Measurements from ENCODE around the gene TSKS.

DNA sequence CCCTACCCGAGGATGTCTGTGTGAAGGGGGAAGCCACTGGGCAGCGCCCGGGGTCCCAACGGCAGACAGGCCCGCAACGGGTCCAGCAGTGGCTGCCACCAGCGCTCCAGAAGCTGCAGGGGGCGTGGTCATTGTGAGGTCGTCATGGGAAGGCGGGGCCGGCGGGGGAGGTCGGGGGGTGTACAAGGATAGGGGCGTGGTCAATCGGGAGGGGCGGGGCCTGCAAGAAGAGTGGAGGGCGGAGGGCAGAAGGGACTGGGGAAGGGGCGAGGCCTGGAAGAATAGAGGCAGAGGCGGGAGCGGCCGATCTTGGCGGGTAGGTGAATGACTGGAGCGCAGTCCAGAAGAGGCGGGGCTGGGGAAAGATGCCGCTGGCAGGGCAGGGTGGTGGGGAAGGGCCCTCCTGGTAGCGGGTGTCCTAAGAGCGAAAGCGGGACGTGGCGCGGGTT, 45.6 kb upstream of the TSKS start:
- no peak for TF ChIP-seq ZNF207 (IDR thresholded peaks at IDR 0.05; ENCODE audit: borderline replicate concordance)
- no peak for TF ChIP-seq RFX5 (IDR thresholded peaks at IDR 0.05; ENCODE audit: low read depth, low read length)
- no peak for TF ChIP-seq EZH2 (IDR thresholded peaks at IDR 0.05; ENCODE audit: borderline replicate concordance, control insufficient read depth, low read depth, low read length)
- TF ChIP-seq, protein P1, sequence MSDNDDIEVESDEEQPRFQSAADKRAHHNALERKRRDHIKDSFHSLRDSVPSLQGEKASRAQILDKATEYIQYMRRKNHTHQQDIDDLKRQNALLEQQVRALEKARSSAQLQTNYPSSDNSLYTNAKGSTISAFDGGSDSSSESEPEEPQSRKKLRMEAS (IDR thresholded peaks at IDR 0.05; ENCODE audit: low read depth, low read length): no peak
- TF ChIP-seq SUPT20H (IDR thresholded peaks at IDR 0.05; ENCODE audit: borderline replicate concordance, control insufficient read depth, low read depth, low read length): no peak
